Ishikawa (cell line): ENCODE measurements around the gene OR5F1.

Experiments used
- CEBPB ChIP-seq: IDR thresholded peaks from 2 replicates; pipeline ENCODE4 v1.6.1; 2012
- CREB1 ChIP-seq: IDR thresholded peaks from 2 replicates; pipeline ENCODE4 v1.6.1; 2012; ENCODE audit warnings: low read depth
- EGR1 ChIP-seq: IDR thresholded peaks from 2 replicates; pipeline ENCODE4 v1.6.1; 2012
- EP300 ChIP-seq: IDR thresholded peaks from 2 replicates; pipeline ENCODE4 v1.6.1; 2012; ENCODE audit warnings: borderline replicate concordance
- FOXM1 ChIP-seq: IDR thresholded peaks from 2 replicates; pipeline ENCODE4 v1.6.1; 2012; ENCODE audit warnings: low read depth, borderline replicate concordance
- NFIC ChIP-seq: IDR thresholded peaks from 2 replicates; pipeline ENCODE4 v1.6.1; 2012
- RAD21 ChIP-seq: IDR thresholded peaks from 2 replicates; pipeline ENCODE4 v1.6.1; 2012; ENCODE audit warnings: low read depth
- TAF1 ChIP-seq: IDR thresholded peaks from 2 replicates; pipeline ENCODE4 v1.6.1; 2012; ENCODE audit warnings: low read depth, mild to moderate bottlenecking
- TCF12 ChIP-seq: IDR thresholded peaks from 2 replicates; pipeline ENCODE4 v1.6.1; 2012; ENCODE audit warnings: low read depth
- TEAD4 ChIP-seq: IDR thresholded peaks from 2 replicates; pipeline ENCODE4 v1.6.1; 2012
- YY1 ChIP-seq: IDR thresholded peaks from 2 replicates; pipeline ENCODE4 v1.6.1; 2012; ENCODE audit warnings: low read depth
- ZBTB7A ChIP-seq: IDR thresholded peaks from 2 replicates; pipeline ENCODE4 v1.6.1; 2012; ENCODE audit warnings: low read depth
- TF ChIP-seq, protein P1 (sequence below): IDR thresholded peaks from 2 replicates; pipeline ENCODE4 v1.6.1; 2012
- TF ChIP-seq, protein P2 (sequence below): IDR thresholded peaks from 2 replicates; pipeline ENCODE4 v1.6.1; 2012
- TF ChIP-seq, protein P3 (sequence below): IDR thresholded peaks from 2 replicates; pipeline ENCODE4 v1.6.1; 2012; ENCODE audit warnings: low read depth, mild to moderate bottlenecking

The OR5F1 gene

DNA sequence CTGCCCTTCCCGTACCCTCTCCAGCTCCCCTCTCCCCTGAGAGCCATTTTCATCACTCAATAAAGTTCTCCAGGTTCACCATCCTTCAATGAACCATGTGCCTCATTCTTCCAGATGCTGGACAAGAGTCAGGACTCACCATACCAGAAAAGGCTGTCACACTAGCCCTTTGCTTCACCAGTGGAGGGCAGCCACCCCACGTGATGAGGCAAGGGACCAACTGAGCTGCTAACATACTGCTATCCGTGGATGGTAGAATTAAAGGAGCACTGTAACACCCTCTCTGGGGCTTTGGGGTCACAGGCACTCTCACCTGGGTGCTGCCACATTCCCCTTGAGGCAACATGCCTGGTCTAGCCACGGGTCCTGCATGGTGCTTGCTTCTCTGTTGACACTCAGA lies 45.1 kb downstream of the OR5F1 start:
- TF ChIP-seq NFIC: no peak
- no peak for TF ChIP-seq RAD21
- no peak for TF ChIP-seq TAF1
- TF ChIP-seq, protein P1, sequence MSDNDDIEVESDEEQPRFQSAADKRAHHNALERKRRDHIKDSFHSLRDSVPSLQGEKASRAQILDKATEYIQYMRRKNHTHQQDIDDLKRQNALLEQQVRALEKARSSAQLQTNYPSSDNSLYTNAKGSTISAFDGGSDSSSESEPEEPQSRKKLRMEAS: no peak
- TF ChIP-seq ZBTB7A: no peak
- TF ChIP-seq EGR1: no peak
- TF ChIP-seq, protein P2, sequence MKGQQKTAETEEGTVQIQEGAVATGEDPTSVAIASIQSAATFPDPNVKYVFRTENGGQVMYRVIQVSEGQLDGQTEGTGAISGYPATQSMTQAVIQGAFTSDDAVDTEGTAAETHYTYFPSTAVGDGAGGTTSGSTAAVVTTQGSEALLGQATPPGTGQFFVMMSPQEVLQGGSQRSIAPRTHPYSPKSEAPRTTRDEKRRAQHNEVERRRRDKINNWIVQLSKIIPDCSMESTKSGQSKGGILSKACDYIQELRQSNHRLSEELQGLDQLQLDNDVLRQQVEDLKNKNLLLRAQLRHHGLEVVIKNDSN: no peak
- TF ChIP-seq TCF12: no peak
- TF ChIP-seq CEBPB: no peak
- no peak for TF ChIP-seq FOXM1
- TF ChIP-seq, protein P3, sequence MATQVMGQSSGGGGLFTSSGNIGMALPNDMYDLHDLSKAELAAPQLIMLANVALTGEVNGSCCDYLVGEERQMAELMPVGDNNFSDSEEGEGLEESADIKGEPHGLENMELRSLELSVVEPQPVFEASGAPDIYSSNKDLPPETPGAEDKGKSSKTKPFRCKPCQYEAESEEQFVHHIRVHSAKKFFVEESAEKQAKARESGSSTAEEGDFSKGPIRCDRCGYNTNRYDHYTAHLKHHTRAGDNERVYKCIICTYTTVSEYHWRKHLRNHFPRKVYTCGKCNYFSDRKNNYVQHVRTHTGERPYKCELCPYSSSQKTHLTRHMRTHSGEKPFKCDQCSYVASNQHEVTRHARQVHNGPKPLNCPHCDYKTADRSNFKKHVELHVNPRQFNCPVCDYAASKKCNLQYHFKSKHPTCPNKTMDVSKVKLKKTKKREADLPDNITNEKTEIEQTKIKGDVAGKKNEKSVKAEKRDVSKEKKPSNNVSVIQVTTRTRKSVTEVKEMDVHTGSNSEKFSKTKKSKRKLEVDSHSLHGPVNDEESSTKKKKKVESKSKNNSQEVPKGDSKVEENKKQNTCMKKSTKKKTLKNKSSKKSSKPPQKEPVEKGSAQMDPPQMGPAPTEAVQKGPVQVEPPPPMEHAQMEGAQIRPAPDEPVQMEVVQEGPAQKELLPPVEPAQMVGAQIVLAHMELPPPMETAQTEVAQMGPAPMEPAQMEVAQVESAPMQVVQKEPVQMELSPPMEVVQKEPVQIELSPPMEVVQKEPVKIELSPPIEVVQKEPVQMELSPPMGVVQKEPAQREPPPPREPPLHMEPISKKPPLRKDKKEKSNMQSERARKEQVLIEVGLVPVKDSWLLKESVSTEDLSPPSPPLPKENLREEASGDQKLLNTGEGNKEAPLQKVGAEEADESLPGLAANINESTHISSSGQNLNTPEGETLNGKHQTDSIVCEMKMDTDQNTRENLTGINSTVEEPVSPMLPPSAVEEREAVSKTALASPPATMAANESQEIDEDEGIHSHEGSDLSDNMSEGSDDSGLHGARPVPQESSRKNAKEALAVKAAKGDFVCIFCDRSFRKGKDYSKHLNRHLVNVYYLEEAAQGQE: no peak
- no peak for TF ChIP-seq EP300
- TF ChIP-seq TEAD4: no peak
- no peak for TF ChIP-seq YY1
- TF ChIP-seq CREB1: no peak
